K562 (cell line): ENCODE measurements around the gene OCRL. TPM values are rescaled to one million over a fixed set of nuclear protein-coding genes. Genes with fewer than 3 reads are reported as not detected.

Source experiments
- ATAC-seq: fragments of 200-7000 bp; cut with Tn5 transposase; 3 replicates; pipeline ENCODE4 v1.9.1; 2020; ENCODE audit warnings: moderate library complexity
- BruUV-seq: library from RNA; stranded (reverse); fragments of 400-500 nt; replicated peaks from 2 replicates; lab custom pipeline; 2021; lab: Mats Ljungman, UMichigan
- CTCF ChIA-PET: fragments of 300-600 bp; formaldehyde crosslinking; extraction: SDS; loops from one replicate; lab custom pipeline; 2021; ENCODE audit warnings: low intra/inter-chr PET ratio; lab: Yijun Ruan, JAX
- POLR2A ChIA-PET: fragments of 300-600, 350-650 bp; sonication (Branson Sonifier 250); formaldehyde crosslinking; extraction: SDS; loops from one replicate; lab custom pipeline; 2021; ENCODE audit warnings: antibody characterized with exemption, inconsistent platforms; lab: Yijun Ruan, JAX
- DNase-seq, 4 experiments: peaks; one replicate each; pipeline versions ENCODE4 v3.0.0 to v3.0.0-alpha.2; 2011 to 2018; ENCODE audit warnings: low spot score in 3 of 4, mixed read lengths in 3 of 4; ENCODE audit errors: extremely low read depth in 1 of 4
- FAIRE-seq: peaks from 2 replicates; lab custom pipeline; 2011; peaks lifted over from hg19 to GRCh38; lab: Jason Lieb, UNC
- H2AFZ ChIP-seq: 2 replicates; pipeline ENCODE4 v1.6.0; 2011; ENCODE audit warnings: low read depth, low read length, control low read depth, inconsistent platforms
- H3K27ac ChIP-seq: fragments of 200-600 bp; 3 replicates; pipeline ENCODE4 v1.8.0; 2011; ENCODE audit warnings: low read depth, mild to moderate bottlenecking, control low read depth, inconsistent platforms, low read length, moderate library complexity, mixed read lengths; ENCODE audit errors: extremely low read depth
- H3K27me3 ChIP-seq, 2 experiments: fragments of 300-600 bp in 1 of 2; 2 replicates in 1 of 2; 3 replicates in 1 of 2; pipeline versions ENCODE4 v1.6.0 to v1.8.0; 2011; ENCODE audit warnings: inconsistent platforms in 2 of 2, low read length in 2 of 2, mild to moderate bottlenecking in 1 of 2, mixed read lengths in 1 of 2, moderate library complexity in 1 of 2; ENCODE audit not compliant: control insufficient read depth in 2 of 2, insufficient read depth in 2 of 2
- H3K36me3 ChIP-seq: fragments of 300-600 bp; 3 replicates; pipeline ENCODE4 v1.8.0; 2011; ENCODE audit warnings: mild to moderate bottlenecking, low read length, inconsistent platforms; ENCODE audit not compliant: control insufficient read depth, insufficient read depth
- H3K4me1 ChIP-seq, 2 experiments: fragments of 200-600 bp in 1 of 2; replicated peaks in 1 of 2; 2 replicates in 1 of 2; 3 replicates in 1 of 2; pipeline versions ENCODE4 v1.5.1 to v1.8.0; 2011; ENCODE audit warnings: inconsistent platforms in 2 of 2, low read length in 2 of 2, mild to moderate bottlenecking in 1 of 2, mixed read lengths in 1 of 2, moderate library complexity in 1 of 2; ENCODE audit not compliant: control insufficient read depth in 2 of 2, insufficient read depth in 2 of 2
- H3K4me2 ChIP-seq: 2 replicates; pipeline ENCODE4 v1.6.1; 2011; ENCODE audit warnings: low read length, control low read depth, inconsistent platforms, mixed read lengths; ENCODE audit not compliant: insufficient read depth
- H3K4me3 ChIP-seq: fragments of 200-600 bp; sonication (generic), shearing (Covaris generic); 2 replicates; pipeline ENCODE4 v1.5.1; 2016; ENCODE audit warnings: control low read depth, inconsistent platforms
- H3K79me2 ChIP-seq: fragments of 200-600 bp; 3 replicates; pipeline ENCODE4 v1.8.0; 2011; ENCODE audit warnings: low read length, inconsistent platforms; ENCODE audit not compliant: control insufficient read depth, insufficient read depth
- H3K9ac ChIP-seq, 2 experiments: 2 replicates each; pipeline versions ENCODE4 v1.6.0 to v1.6.1; 2011; ENCODE audit warnings: low read depth in 2 of 2, low read length in 2 of 2, control low read depth in 1 of 2, inconsistent platforms in 1 of 2, mild to moderate bottlenecking in 1 of 2, mixed read lengths in 1 of 2; ENCODE audit not compliant: insufficient read depth in 1 of 2
- H3K9me1 ChIP-seq: one replicate; pipeline ENCODE4 v1.6.0; 2011; ENCODE audit warnings: inconsistent platforms, mild to moderate bottlenecking, low read length, moderate library complexity; ENCODE audit not compliant: control insufficient read depth, insufficient read depth
- H3K9me3 ChIP-seq: replicated peaks from 2 replicates; pipeline ENCODE4 v1.5.1; 2011; ENCODE audit warnings: low read depth, low read length, inconsistent platforms; ENCODE audit not compliant: control insufficient read depth, insufficient read depth
- H4K20me1 ChIP-seq: replicated peaks from 2 replicates; pipeline ENCODE4 v1.6.1; 2011; ENCODE audit warnings: low read length, inconsistent platforms, mixed read lengths; ENCODE audit not compliant: control insufficient read depth, insufficient read depth
- E2F5 ChIP-seq: sonication (generic); formaldehyde crosslinking; IDR thresholded peaks from 2 replicates; pipeline ENCODE4 v1.8.0; 2022; ENCODE audit warnings: mild to moderate bottlenecking, missing genetic modification reagents
- EP300 ChIP-seq: IDR thresholded peaks from 2 replicates; pipeline ENCODE4 v1.6.1; 2012; ENCODE audit warnings: low read length, improper control_type of control experiment
- NR2C1 ChIP-seq, 2 experiments: fragments of 450-650 bp; IDR thresholded peaks; 2 replicates each; pipeline ENCODE4 v1.6.1; 2017; ENCODE audit warnings: mild to moderate bottlenecking in 2 of 2, antibody characterized with exemption in 1 of 2, inconsistent platforms in 1 of 2, missing compliant biosample characterization in 1 of 2, missing genetic modification characterization in 1 of 2
- RBM14 ChIP-seq: fragments of 200-400 bp; formaldehyde crosslinking; IDR thresholded peaks from 2 replicates; pipeline ENCODE4 v1.6.1; 2018; ENCODE audit warnings: low read depth, mild to moderate bottlenecking, low read length, moderate library complexity, borderline replicate concordance; ENCODE audit not compliant: insufficient read depth
- RBM22 ChIP-seq: fragments of 200-400 bp; formaldehyde crosslinking; IDR thresholded peaks from 2 replicates; pipeline ENCODE4 v1.6.1; 2018; ENCODE audit warnings: low read length, low read depth; ENCODE audit not compliant: poor library complexity, severe bottlenecking
- RBM25 ChIP-seq: fragments of 200-400 bp; formaldehyde crosslinking; IDR thresholded peaks from 2 replicates; pipeline ENCODE4 v1.6.1; 2018; ENCODE audit warnings: low read length, low read depth, moderate library complexity; ENCODE audit not compliant: severe bottlenecking
- VEZF1 ChIP-seq: fragments of 200-800 bp; sonication (Bioruptor generic); IDR thresholded peaks from 2 replicates; pipeline ENCODE4 v1.6.1; 2017; ENCODE audit warnings: missing genetic modification characterization, missing compliant biosample characterization
- ZFP36 ChIP-seq: fragments of 150-350 bp; IDR thresholded peaks from 2 replicates; pipeline ENCODE4 v1.6.1; 2018; ENCODE audit warnings: low read length, low read depth; ENCODE audit not compliant: partially characterized antibody
- ZNF140 ChIP-seq: fragments of 250-450 bp; sonication (Bioruptor Pico); IDR thresholded peaks from 2 replicates; pipeline ENCODE4 v1.8.0; 2021; ENCODE audit warnings: moderate library complexity, mild to moderate bottlenecking, inconsistent platforms
- ZNF830 ChIP-seq: fragments of 250-450 bp; sonication (Bioruptor Pico); IDR thresholded peaks from 2 replicates; pipeline ENCODE4 v1.5.0; 2021; ENCODE audit warnings: mild to moderate bottlenecking
- in situ Hi-C: fragments of 300-500 bp; cut with MboI; formaldehyde crosslinking; loops from 4 replicates; pipeline ENCODE4 v1.15.0; 2018; ENCODE audit warnings: inconsistent platforms, mixed read lengths
- intact Hi-C: fragments of 100-400 bp; cut with micrococcal nuclease; formaldehyde crosslinking; loops from 2 replicates; pipeline ENCODE4 v1.14.2; 2022
- polyA plus RNA-seq, 8 experiments: library from polyadenylated mRNA; depleted of rRNA in 4 of 8; stranded (reverse) in 5 of 8; unstranded in 3 of 8; fragments of >200 nt; fragmentation: Nextera tagmentation in 2 of 8; fragmentation: Illumina TruSeq in 1 of 8; extraction: Ambion mirVana in 2 of 8; extraction: Trizol in 1 of 8; gene quantifications; 2 replicates each; pipeline versions ENCODE4 v1.2.1 to v1.2.3, GENCODE V29; 2011 to 2014; ENCODE audit warnings: inconsistent platforms in 1 of 8, missing spikeins in 1 of 8
- total RNA-seq, 7 experiments: library from RNA; depleted of rRNA in 6 of 7; stranded (reverse); fragments of >200 nt in 6 of 7; fragmentation: Illumina TruSeq in 2 of 7; extraction: Trizol in 2 of 7; gene quantifications; 2 replicates each; pipeline versions ENCODE4 v1.2.1 to v1.2.3, GENCODE V29; 2011 to 2021; ENCODE audit warnings: low replicate concordance in 1 of 7

The OCRL gene
- total and polyA plus RNA-seq, 9 of the 15 experiments (the other 6 are each of a cell fraction or from before 2014, with no cell fraction given) = 2.2 to 23.4 (median 11.9) TPM

GRCh38 chrX:129612396-129612795 is 72.3 kb downstream of the OCRL start (continued):
- TF ChIP-seq EP300 = no peak
- no peak for TF ChIP-seq E2F5 (CRISPR knock-in tag)
- TF ChIP-seq NR2C1 (IDR thresholded peaks at IDR 0.05) = no peak
- no peak for TF ChIP-seq NR2C1 (tag; IDR thresholded peaks at IDR 0.05)
- no peak for TF ChIP-seq VEZF1 (CRISPR knock-in tag)
- no peak for TF ChIP-seq ZNF140
- no peak for TF ChIP-seq RBM22
- TF ChIP-seq RBM14 = no peak

- TF ChIP-seq ZFP36 (peak; percentile 40), ZNF830 (CRISPR knock-in tag) (no peak), RBM25 (peak; percentile 59)
- H3K9ac ChIP-seq = no peak overlapping the region
- no peaks in the 10 kb centered on the region for H3K9me1 ChIP-seq
- no peak overlapping the region for H3K4me2 ChIP-seq
- H3K4me3 ChIP-seq = no peak overlapping the region
- no peaks in the 10 kb centered on the region for H3K27me3 ChIP-seq
- no peak for ATAC-seq
- intact Hi-C loops (no loop called here), in situ Hi-C loops (no loop called here)
- H3K4me1 ChIP-seq = no peaks in the 10 kb centered on the region; a peak in 2 of 5 replicates
- DNase-seq = no peak
- BruUV-seq = no TSS peak
- H3K9me3 ChIP-seq = no peaks in the 10 kb centered on the region
- no peaks in the 10 kb centered on the region for H4K20me1 ChIP-seq
- H3K36me3 ChIP-seq = no peaks in the 10 kb centered on the region
- ChIA-PET POLR2A (no interaction called here), CTCF (no interaction called here)
- FAIRE-seq = no peak
- H3K27ac ChIP-seq = no peak overlapping the region
- H2AFZ ChIP-seq = no peak overlapping the region
- no peaks in the 10 kb centered on the region for H3K79me2 ChIP-seq
These were observed 73.5 kb downstream of the OCRL start for GRCh38 chrX:129613596-129613995.
